GM18502 (cell line): ENCODE measurements around the gene PIP5K1C.
A peak's percentile ranks its signal among the peaks of the same experiment; 100 is the strongest.

Source experiments
- ATAC-seq: cut with Tn5 transposase; IDR thresholded peaks from one replicate; pipeline ENCODE4 v1.9.1; 2021; ENCODE audit warnings: mild to moderate bottlenecking; ENCODE audit not compliant: unreplicated experiment, poor library complexity

PIP5K1C gene

GRCh38 chr19:3721887-3722442 is 21.7 kb upstream of the PIP5K1C start:
- no peak for ATAC-seq

- ATAC-seq, result no peak
These were observed 21.0 kb upstream of the PIP5K1C start for GRCh38 chr19:3721131-3721886.

- no peak for ATAC-seq
These were observed 20.2 kb upstream of the PIP5K1C start for GRCh38 chr19:3720349-3720917.

GRCh38 chr19:3719868-3720267 is 19.6 kb upstream of the PIP5K1C start:
- ATAC-seq, result no peak

GRCh38 chr19:3716147-3716668 is 15.9 kb upstream of the PIP5K1C start:
- no peak for ATAC-seq

- no peak for ATAC-seq
These were observed 12.7 kb upstream of the PIP5K1C start for GRCh38 chr19:3712663-3713611.

- ATAC-seq, result no peak
These were observed 10.1 kb upstream of the PIP5K1C start for GRCh38 chr19:3710265-3710812.

GRCh38 chr19:3708207-3708931 is 8.1 kb upstream of the PIP5K1C start, which contains the start of gene TJP3:
TJP3 (plus strand) TSS chr19:3708384; CDS start chr19:3728433, 20,049 bp downstream.
- no peak for ATAC-seq

GRCh38 chr19:3707868-3708206 is 7.6 kb upstream of the PIP5K1C start:
- ATAC-seq, result no peak

GRCh38 chr19:3701200-3701599 is 932 bp upstream of the PIP5K1C start:
- ATAC-seq, result no peak

- peak; percentile 27 for ATAC-seq
These were observed 477 bp downstream of the PIP5K1C start for GRCh38 chr19:3699741-3700241.

- no peak for ATAC-seq
These were observed 1.1 kb downstream of the PIP5K1C start for GRCh38 chr19:3698974-3699740.

GRCh38 chr19:3698386-3698950 is 1.8 kb downstream of the PIP5K1C start:
- ATAC-seq, result no peak

GRCh38 chr19:3697671-3698385 is 2.4 kb downstream of the PIP5K1C start:
- no peak for ATAC-seq

GRCh38 chr19:3697094-3697493 is 3.2 kb downstream of the PIP5K1C start:
- ATAC-seq, result no peak

GRCh38 chr19:3696660-3696995 is 3.6 kb downstream of the PIP5K1C start:
- ATAC-seq, result no peak

- ATAC-seq, result no peak
These were observed 4.1 kb downstream of the PIP5K1C start for GRCh38 chr19:3695986-3696659.
